K562 (cell line): ENCODE data around the gene OR4D2. TPM values are rescaled to one million over a fixed set of nuclear protein-coding genes. Genes with fewer than 3 reads are reported as not detected.

Source experiments
- EHMT2 ChIP-seq: fragments of 450-650 bp; IDR thresholded peaks from 2 replicates; pipeline ENCODE4 v1.6.1; 2018; ENCODE audit warnings: antibody characterized with exemption
- FOXJ2 ChIP-seq: fragments of 200-800 bp; sonication (Bioruptor generic); IDR thresholded peaks from 2 replicates; pipeline ENCODE4 v1.6.1; 2016; ENCODE audit warnings: missing genetic modification characterization, missing compliant biosample characterization
- FOXM1 ChIP-seq, 2 experiments: fragments of 450-650 bp in 1 of 2; sonication (generic) in 1 of 2; formaldehyde crosslinking in 1 of 2; IDR thresholded peaks; 2 replicates each; pipeline versions ENCODE4 v1.6.1 to v1.9.0; 2017 to 2022; ENCODE audit warnings: low read depth in 2 of 2, mild to moderate bottlenecking in 2 of 2, missing genetic modification reagents in 1 of 2, moderate library complexity in 1 of 2
- GATAD2A ChIP-seq: fragments of 450-650 bp; IDR thresholded peaks from 2 replicates; pipeline ENCODE4 v1.6.1; 2017
- NCOR1 ChIP-seq: fragments of 450-650 bp; IDR thresholded peaks from 2 replicates; pipeline ENCODE4 v1.6.1; 2016; ENCODE audit warnings: mild to moderate bottlenecking, moderate library complexity
- POLR2B ChIP-seq: fragments of 450-650 bp; IDR thresholded peaks from 2 replicates; pipeline ENCODE4 v1.6.1; 2018; ENCODE audit warnings: low read depth; ENCODE audit not compliant: partially characterized antibody
- RCOR1 ChIP-seq, 2 experiments: IDR thresholded peaks; 2 replicates each; pipeline ENCODE4 v1.6.1; 2012; ENCODE audit warnings: low read depth in 2 of 2, low read length in 2 of 2, borderline replicate concordance in 1 of 2, improper control_type of control experiment in 1 of 2
- SRF ChIP-seq, 2 experiments: fragments of 250-450, 450-650 bp in 1 of 2; sonication (Bioruptor Pico) in 1 of 2; sonication (generic) in 1 of 2; formaldehyde crosslinking; IDR thresholded peaks; 2 replicates each; pipeline versions ENCODE4 v1.5.0 to v1.5.1; 2020 to 2022; ENCODE audit warnings: mild to moderate bottlenecking in 1 of 2, missing genetic modification reagents in 1 of 2
- YY1 ChIP-seq, 3 experiments: IDR thresholded peaks; 2 replicates each; pipeline ENCODE4 v1.6.1; 2011; ENCODE audit warnings: low read length in 2 of 3, mild to moderate bottlenecking in 2 of 3, moderate library complexity in 2 of 3, borderline replicate concordance in 1 of 3, control low read depth in 1 of 3, low read depth in 1 of 3; ENCODE audit not compliant: insufficient read depth in 3 of 3, insufficient replicate concordance in 2 of 3, control insufficient read depth in 1 of 3, insufficient read length in 1 of 3; ENCODE audit errors: extremely low read depth in 1 of 3
- ZNF197 ChIP-seq: fragments of 200-800 bp; sonication (Bioruptor generic); IDR thresholded peaks from 2 replicates; pipeline ENCODE4 v1.6.1; 2016; ENCODE audit warnings: low read depth, missing genetic modification characterization, missing compliant biosample characterization
- ZNF431 ChIP-seq: sonication (generic); formaldehyde crosslinking; IDR thresholded peaks from 2 replicates; pipeline ENCODE4 v1.8.0; 2022; ENCODE audit warnings: mild to moderate bottlenecking, missing genetic modification reagents
- ZNF707 ChIP-seq: fragments of 250-450 bp; sonication (Bioruptor Pico); conservative IDR thresholded peaks from 2 replicates; pipeline ENCODE4 v1.8.0; 2022; ENCODE audit warnings: inconsistent platforms, mild to moderate bottlenecking, moderate library complexity
- polyA plus RNA-seq, 8 experiments: library from polyadenylated mRNA; depleted of rRNA in 4 of 8; stranded (reverse) in 5 of 8; unstranded in 3 of 8; fragments of >200 nt; fragmentation: Nextera tagmentation in 2 of 8; fragmentation: Illumina TruSeq in 1 of 8; extraction: Ambion mirVana in 2 of 8; extraction: Trizol in 1 of 8; gene quantifications; 2 replicates each; pipeline versions ENCODE4 v1.2.1 to v1.2.3, GENCODE V29; 2011 to 2014; ENCODE audit warnings: inconsistent platforms in 1 of 8, missing spikeins in 1 of 8
- total RNA-seq, 7 experiments: library from RNA; depleted of rRNA in 6 of 7; stranded (reverse); fragments of >200 nt in 6 of 7; fragmentation: Illumina TruSeq in 2 of 7; extraction: Trizol in 2 of 7; gene quantifications; 2 replicates each; pipeline versions ENCODE4 v1.2.1 to v1.2.3, GENCODE V29; 2011 to 2021; ENCODE audit warnings: low replicate concordance in 1 of 7
- TF ChIP-seq, protein P1 (sequence below): sonication (generic); formaldehyde crosslinking; IDR thresholded peaks from 2 replicates; pipeline ENCODE4 v1.8.0; 2023; ENCODE audit warnings: missing genetic modification reagents, mild to moderate bottlenecking, borderline replicate concordance
- TF ChIP-seq, protein P2 (sequence below): fragments of 450-650 bp; IDR thresholded peaks from 2 replicates; pipeline ENCODE4 v1.6.1; 2016; ENCODE audit warnings: mild to moderate bottlenecking
- TF ChIP-seq, protein P3 (sequence below), 3 experiments: IDR thresholded peaks in 2 of 3; conservative IDR thresholded peaks in 1 of 3; 2 replicates each; pipeline ENCODE4 v1.5.1; 2011 to 2012; ENCODE audit warnings: low read length in 3 of 3, mild to moderate bottlenecking in 3 of 3, control low read depth in 2 of 3, improper control_type of control experiment in 1 of 3, inconsistent platforms in 1 of 3, low read depth in 1 of 3, mixed read lengths in 1 of 3, moderate library complexity in 1 of 3; ENCODE audit not compliant: insufficient read depth in 2 of 3

The OR4D2 gene
- total and polyA plus RNA-seq, 9 of the 15 experiments (the other 6 are each of a cell fraction or from before 2014, with no cell fraction given), result not detected

DNA sequence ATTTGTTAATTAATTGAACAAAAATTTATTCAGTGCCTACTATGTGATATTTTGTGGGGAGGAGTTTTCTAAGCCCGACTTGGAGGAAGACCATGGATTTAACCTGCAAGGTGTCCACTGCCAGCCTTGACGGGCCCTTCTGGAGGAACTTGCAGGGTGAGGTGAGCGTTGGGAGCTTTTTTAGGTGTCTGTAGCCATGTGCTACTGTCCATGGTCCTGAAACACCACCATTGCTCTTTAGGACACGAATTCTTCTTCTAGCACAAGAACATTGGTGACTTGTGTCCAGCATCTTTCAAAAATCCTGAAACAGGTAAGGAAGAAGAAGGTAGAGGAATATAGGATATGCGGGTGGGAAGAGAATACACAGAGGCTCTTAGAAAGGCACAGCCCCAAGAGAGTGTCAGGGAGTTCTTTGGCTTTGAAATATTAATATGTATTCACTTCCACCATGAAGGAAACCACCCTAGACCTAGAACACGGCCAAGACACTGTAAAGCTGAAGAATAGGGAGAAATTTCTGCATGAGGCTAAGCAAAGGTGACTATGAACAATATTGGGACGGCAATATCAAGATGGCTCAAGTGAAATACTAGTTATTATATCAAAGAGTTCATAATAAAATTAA, 46.5 kb upstream of the OR4D2 start (continued):
- TF ChIP-seq YY1 (IDR thresholded peaks at IDR 0.05; ENCODE audit: borderline replicate concordance in 1 of 3, control insufficient read depth in 1 of 3, extremely low read depth in 1 of 3, insufficient read depth in 3 of 3, insufficient read length in 1 of 3, insufficient replicate concordance in 2 of 3, low read depth in 1 of 3, low read length in 2 of 3) (peak in 1 of 3 experiments; percentile 34), NCOR1 (no peak), FOXM1 (IDR thresholded peaks at IDR 0.05; ENCODE audit: low read depth) (no peak), FOXM1 (CRISPR knock-in tag; IDR thresholded peaks at IDR 0.05; ENCODE audit: low read depth) (no peak), FOXJ2 (no peak), POLR2B (no peak), EHMT2 (peak; percentile 99), SRF (CRISPR knock-in tag; IDR thresholded peaks at IDR 0.05) (no peak), ZNF707 (no peak), GATAD2A (no peak), ZNF431 (CRISPR knock-in tag) (no peak), ZNF197 (CRISPR knock-in tag) (0 out of 2 replicates have a peak, but pooled peaks have one; percentile 71), RCOR1 (IDR thresholded peaks at IDR 0.05; ENCODE audit: borderline replicate concordance in 1 of 2, low read depth in 2 of 2, low read length in 2 of 2) (0 out of 4 replicates have a peak, but pooled peaks of 1 of the 2 experiments have one; percentile 7)
- TF ChIP-seq, protein P1, sequence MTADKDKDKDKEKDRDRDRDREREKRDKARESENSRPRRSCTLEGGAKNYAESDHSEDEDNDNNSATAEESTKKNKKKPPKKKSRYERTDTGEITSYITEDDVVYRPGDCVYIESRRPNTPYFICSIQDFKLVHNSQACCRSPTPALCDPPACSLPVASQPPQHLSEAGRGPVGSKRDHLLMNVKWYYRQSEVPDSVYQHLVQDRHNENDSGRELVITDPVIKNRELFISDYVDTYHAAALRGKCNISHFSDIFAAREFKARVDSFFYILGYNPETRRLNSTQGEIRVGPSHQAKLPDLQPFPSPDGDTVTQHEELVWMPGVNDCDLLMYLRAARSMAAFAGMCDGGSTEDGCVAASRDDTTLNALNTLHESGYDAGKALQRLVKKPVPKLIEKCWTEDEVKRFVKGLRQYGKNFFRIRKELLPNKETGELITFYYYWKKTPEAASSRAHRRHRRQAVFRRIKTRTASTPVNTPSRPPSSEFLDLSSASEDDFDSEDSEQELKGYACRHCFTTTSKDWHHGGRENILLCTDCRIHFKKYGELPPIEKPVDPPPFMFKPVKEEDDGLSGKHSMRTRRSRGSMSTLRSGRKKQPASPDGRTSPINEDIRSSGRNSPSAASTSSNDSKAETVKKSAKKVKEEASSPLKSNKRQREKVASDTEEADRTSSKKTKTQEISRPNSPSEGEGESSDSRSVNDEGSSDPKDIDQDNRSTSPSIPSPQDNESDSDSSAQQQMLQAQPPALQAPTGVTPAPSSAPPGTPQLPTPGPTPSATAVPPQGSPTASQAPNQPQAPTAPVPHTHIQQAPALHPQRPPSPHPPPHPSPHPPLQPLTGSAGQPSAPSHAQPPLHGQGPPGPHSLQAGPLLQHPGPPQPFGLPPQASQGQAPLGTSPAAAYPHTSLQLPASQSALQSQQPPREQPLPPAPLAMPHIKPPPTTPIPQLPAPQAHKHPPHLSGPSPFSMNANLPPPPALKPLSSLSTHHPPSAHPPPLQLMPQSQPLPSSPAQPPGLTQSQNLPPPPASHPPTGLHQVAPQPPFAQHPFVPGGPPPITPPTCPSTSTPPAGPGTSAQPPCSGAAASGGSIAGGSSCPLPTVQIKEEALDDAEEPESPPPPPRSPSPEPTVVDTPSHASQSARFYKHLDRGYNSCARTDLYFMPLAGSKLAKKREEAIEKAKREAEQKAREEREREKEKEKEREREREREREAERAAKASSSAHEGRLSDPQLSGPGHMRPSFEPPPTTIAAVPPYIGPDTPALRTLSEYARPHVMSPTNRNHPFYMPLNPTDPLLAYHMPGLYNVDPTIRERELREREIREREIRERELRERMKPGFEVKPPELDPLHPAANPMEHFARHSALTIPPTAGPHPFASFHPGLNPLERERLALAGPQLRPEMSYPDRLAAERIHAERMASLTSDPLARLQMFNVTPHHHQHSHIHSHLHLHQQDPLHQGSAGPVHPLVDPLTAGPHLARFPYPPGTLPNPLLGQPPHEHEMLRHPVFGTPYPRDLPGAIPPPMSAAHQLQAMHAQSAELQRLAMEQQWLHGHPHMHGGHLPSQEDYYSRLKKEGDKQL (CRISPR knock-in tag), result no peak
- TF ChIP-seq, protein P2, sequence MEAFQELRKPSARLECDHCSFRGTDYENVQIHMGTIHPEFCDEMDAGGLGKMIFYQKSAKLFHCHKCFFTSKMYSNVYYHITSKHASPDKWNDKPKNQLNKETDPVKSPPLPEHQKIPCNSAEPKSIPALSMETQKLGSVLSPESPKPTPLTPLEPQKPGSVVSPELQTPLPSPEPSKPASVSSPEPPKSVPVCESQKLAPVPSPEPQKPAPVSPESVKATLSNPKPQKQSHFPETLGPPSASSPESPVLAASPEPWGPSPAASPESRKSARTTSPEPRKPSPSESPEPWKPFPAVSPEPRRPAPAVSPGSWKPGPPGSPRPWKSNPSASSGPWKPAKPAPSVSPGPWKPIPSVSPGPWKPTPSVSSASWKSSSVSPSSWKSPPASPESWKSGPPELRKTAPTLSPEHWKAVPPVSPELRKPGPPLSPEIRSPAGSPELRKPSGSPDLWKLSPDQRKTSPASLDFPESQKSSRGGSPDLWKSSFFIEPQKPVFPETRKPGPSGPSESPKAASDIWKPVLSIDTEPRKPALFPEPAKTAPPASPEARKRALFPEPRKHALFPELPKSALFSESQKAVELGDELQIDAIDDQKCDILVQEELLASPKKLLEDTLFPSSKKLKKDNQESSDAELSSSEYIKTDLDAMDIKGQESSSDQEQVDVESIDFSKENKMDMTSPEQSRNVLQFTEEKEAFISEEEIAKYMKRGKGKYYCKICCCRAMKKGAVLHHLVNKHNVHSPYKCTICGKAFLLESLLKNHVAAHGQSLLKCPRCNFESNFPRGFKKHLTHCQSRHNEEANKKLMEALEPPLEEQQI, result peak; percentile 51; the same call in 1 of the 2 replicates
- TF ChIP-seq, protein P3, sequence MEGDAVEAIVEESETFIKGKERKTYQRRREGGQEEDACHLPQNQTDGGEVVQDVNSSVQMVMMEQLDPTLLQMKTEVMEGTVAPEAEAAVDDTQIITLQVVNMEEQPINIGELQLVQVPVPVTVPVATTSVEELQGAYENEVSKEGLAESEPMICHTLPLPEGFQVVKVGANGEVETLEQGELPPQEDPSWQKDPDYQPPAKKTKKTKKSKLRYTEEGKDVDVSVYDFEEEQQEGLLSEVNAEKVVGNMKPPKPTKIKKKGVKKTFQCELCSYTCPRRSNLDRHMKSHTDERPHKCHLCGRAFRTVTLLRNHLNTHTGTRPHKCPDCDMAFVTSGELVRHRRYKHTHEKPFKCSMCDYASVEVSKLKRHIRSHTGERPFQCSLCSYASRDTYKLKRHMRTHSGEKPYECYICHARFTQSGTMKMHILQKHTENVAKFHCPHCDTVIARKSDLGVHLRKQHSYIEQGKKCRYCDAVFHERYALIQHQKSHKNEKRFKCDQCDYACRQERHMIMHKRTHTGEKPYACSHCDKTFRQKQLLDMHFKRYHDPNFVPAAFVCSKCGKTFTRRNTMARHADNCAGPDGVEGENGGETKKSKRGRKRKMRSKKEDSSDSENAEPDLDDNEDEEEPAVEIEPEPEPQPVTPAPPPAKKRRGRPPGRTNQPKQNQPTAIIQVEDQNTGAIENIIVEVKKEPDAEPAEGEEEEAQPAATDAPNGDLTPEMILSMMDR (IDR thresholded peaks at IDR 0.05 in 2 of 3, conservative IDR thresholded peaks at IDR 0.05 in 1 of 3; ENCODE audit: insufficient read depth in 2 of 3, low read depth in 1 of 3, low read length in 3 of 3), result no peak
